Inflammatory macrophage (primary cell): ENCODE data around the gene GSTM3.
"Not testable (repeated sequence)": the region's sequence is repeated elsewhere in the genome, so short reads cannot be mapped to it uniquely, and the experiment has no call there.

ENCODE experiments used
- DNase-seq, 2 donors: peaks; one replicate each; pipeline ENCODE4 v3.0.0-alpha.2; 2020 to 2022

Gene GSTM3

DNA sequence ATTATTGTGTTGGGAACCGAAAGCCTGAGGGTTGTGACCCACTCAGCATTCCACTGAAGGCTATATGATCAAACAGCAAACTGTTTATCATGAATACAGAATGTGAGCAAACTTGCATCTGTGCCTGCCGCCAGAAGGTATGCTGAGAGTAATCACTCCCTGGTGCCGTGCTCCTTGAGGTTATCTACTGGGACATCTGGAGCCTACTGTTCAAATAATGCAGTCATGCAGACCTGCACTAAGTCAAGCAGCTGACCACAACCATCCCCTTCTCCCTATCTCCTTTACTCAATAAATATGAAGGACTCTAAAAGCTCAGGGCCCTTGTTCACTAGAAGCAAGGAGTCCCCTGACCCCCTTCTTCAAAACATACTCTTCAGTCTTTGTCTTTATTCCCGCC, 15.3 kb downstream of the GSTM3 start:
- DNase-seq = no peak

DNA sequence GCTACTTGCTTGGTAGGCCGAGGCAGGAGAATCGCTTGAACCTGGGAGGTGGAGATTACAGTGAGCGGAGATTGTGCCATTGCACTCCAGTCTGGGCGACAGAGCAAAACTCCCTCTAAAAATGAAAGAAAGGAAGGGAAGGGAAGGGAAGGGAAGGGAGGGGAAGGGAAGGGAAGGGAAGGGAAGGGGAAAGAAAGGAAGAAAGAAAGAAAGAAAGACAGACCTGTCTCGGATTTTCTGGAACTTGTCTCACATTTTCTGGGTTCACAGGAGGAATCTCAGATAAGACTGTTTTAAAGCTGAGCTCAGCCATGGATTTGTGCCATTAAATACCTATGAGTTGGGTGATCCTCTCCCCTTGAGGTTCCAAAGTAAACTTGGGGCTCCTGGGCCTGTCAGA, 15.9 kb downstream of the GSTM3 start:
- DNase-seq = no peak

DNA sequence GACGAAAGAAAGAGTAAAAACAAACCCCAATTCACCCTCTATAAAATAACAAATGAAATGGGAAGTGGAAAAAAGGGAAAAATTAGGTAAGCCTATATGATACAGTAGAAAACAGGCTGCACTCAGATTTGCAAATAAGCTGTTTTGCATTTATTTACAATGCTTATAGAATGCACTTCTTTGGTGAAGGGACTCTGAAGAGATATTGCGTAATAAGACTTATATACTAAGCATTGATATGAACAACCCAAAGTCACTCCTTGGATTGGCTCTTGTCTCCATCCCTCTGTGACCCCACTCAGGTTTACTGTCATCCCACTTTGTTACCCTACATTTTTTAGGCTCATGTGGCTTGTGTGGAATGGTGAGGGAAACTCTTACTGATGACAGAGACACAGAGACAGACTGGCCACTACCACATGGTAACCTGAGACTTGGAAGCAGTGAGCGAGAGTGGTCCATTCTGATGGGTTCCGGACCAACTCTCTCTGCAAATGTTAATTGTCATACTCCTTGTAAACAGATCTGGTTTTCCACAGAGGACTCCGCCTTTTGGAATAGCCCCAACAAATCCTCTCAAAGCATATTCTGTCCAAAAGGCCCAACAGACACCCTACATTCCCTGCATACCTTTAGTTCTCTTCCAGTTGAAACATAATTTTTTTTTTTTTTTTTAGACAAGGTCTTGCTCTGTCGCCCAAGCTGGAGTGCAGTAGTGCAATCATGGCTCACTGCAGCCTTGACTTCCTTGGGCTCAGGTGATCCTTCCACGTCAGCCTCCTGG, 17.7 kb downstream of the GSTM3 start:
- no peak for DNase-seq

DNA sequence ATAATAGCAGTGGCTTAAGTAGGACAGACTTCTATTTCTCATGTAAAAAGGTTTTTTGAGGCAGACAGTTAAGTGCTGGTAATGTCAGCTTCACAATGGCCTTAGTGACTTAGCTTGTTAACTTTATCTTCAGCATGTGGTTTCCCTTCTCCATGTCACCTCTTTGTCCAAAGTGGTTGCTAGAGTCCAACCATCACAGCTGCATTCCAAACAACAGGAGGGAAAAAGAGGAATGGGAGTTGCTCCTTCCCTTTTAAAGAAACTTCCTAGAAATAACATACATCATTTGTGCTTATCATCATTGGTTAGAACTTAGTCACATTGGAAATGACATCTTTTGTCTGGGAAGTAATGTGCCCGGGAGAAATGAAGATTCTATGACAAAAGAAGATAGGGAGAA, 18.9 kb downstream of the GSTM3 start:
- DNase-seq = no peak

DNA sequence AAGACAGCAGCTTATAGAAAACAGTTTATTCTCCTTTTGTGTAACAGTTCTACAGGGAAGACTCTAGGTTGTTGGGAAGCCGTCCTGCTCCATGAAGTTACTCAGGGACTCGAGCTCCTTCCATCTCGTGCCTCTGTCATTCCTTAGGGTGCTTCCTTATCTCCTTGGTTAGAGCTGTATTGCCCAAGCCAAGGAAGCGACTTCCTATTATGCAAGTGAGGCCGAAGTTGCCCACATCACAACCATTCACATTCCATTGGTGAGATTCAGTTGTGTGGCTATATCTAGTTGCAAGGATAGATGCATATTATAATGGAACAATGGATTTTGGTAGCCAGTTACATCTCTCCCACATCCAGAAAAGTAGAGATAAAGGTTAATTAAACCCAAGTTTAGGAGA, 19.8 kb downstream of the GSTM3 start:
- DNase-seq = peak; percentile 8 to 39

DNA sequence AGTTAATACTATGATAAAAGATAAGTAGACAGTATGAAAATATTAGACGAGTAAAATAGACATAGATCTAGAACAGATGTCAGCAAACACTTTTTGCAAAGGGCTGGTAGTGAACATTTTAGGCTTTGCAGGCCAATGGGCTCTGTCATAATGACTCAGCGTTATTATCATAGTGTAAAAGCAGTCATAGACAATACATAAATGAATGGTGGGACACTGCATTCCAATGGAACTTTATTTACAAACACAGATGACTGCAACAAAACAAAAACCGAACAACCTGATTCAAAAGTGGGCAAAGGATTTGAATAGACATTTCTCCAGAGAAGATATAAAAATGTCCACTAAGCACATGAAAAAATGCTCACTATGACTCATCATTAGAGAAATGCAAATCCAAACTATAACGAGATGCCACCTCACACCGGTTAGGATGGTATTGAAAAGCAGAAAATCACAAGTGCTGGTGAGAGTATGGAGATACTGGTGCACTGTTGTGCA, 21.5 kb downstream of the GSTM3 start:
- DNase-seq = no peak

DNA sequence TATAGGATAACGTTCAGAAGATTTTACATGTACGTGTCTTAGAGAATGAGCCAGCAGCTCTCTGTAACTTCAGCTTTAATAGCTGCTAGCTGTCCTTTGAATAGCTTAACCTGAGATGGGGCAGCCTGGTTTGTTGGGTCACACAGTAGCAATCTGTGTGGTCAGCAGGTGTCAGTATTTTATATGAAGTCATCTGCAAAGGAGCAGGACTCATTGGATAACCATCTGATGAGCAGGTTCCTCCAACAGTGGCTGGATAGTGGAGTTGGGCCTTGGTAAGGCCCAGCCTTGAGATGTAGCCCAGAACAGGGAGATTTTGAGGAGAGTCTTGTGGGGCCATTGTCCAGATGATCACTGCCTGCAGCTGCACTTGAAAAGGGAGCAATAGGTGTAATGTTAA, 22.3 kb downstream of the GSTM3 start:
- DNase-seq = no peak

DNA sequence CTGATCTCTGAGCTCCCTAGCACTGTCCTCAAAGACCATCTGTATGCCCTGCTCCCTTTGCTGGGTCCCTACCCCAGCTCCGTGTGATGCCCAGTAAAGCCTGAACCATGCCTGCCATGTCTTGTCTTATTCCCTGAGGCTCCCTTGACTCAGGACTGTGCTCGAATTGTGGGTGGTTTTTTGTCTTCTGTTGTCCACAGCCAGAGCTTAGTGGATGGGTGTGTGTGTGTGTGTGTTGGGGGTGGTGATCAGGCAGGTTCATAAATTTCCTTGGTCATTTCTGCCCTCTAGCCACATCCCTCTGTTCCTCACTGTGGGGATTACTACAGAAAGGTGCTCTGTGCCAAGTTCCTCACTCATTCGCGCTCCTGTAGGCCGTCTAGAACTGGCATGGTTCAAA, 23.1 kb downstream of the GSTM3 start:
- no peak for DNase-seq

DNA sequence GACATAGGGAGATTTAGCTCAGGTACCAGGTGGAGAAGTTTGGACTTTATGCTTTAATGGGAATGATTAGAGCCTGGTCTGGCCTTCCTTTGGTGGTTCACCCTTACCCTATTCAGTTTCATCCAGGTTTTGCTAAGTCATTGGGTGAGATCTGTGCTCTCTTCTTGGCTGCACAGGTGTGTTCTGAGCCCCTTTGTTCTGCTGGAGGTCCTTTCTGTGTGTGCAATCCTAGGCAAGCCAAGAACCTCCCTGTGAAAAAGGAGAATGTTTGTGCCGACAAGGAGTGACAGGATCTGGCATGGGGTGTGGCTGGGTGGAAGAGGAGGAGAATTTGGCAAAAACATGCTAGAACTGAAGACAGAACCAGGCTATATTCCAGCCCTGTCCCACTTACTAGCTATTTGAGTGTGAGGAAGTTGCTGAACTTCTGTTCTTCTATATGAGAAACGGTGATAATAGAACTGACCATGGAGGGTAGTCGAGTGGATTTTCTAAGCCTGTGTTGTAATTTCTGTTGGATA, 24.2 kb downstream of the GSTM3 start:
- DNase-seq = no peak

DNA sequence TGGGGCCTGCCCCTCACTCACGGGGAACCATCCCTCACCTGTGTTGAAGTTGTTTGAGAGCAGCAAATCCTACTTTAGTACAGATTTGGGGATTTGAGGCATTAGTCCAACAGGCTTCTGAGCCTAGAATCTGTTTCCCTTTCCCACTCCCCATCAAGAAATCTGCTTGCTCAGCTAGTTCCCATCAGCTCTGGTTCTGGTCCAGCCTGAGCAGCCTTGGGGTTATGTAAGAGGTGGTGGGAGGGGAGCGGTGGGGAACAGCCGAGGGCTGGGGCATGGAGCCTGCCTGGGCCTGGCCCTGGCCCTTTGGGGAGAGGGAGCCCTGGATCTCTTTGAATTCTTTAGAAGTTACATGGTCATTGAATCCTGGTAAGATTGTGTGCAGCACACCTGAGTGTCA, 24.7 kb downstream of the GSTM3 start:
- DNase-seq = no peak

DNA sequence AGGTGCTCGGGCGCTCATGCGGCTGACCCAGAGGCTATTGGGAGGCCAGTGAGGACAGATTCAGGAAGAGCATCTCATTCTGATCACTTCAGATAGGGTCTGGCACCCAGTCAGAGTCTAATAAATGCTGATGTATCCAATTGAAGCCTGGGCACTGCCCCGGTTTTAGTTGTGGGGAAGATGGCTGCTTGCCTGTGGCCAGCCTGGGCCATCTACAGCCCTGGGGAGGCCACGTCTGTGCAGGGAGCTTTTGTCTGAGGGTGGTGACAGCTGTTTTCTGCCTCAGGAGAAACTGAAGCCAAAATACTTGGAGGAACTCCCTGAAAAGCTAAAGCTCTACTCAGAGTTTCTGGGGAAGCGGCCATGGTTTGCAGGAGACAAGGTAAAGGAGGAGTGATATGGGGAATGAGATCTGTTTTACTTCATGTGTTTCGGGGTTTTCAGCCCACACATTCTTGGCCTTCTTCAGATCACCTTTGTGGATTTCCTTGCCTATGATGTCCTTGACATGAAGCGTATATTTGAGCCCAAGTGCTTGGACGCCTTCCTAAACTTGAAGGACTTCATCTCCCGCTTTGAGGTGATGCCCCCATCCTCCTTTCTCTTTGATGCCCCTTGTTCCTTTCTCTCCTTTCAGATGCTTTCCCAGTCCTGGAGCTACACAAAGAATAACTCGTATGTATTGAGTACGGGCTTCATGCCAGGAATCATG, 26.0 kb downstream of the GSTM3 start:
- no peak for DNase-seq

DNA sequence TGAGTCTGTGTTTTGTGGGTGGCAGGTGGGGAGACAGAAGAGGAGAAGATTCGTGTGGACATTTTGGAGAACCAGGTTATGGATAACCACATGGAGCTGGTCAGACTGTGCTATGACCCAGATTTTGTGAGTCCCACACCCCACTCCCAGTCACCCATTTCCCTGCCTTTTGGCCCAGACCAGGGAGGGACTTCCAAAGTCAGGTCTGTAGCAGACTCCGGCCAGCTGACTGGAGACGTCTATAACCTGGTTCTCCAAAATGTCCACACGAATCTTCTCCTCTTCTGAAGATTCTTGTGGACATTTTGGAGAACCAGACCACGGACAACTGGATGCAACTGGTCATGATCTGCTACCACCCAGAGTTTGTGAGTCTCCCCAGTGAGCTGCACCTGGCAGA, 27.2 kb downstream of the GSTM3 start:
- DNase-seq = no peak

DNA sequence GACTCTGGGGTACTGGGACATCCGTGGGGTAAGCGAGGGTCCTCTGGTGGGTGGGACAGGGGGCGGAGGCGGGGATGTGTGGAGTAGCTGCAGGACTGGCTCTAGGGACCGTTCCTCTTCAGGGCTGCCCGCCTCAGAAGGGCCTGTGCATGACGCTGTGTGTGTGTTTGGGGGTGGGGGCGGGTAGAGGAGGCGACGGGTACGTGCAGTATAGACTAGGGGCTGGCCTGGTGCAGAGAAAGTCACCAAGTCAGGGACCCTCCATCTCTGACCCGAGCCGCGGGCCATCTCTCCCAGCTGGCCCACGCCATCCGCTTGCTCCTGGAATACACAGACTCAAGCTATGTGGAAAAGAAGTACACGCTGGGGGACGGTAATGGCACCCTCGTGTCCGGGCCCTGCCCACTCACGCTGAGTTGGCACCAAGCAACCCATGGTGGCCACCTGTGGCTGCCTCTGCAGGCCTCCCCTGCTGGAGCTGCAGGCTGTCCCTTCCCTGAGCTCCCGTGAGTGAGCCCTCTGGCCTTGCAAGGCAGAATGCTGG, 28.4 kb downstream of the GSTM3 start:
- no peak for DNase-seq

DNA sequence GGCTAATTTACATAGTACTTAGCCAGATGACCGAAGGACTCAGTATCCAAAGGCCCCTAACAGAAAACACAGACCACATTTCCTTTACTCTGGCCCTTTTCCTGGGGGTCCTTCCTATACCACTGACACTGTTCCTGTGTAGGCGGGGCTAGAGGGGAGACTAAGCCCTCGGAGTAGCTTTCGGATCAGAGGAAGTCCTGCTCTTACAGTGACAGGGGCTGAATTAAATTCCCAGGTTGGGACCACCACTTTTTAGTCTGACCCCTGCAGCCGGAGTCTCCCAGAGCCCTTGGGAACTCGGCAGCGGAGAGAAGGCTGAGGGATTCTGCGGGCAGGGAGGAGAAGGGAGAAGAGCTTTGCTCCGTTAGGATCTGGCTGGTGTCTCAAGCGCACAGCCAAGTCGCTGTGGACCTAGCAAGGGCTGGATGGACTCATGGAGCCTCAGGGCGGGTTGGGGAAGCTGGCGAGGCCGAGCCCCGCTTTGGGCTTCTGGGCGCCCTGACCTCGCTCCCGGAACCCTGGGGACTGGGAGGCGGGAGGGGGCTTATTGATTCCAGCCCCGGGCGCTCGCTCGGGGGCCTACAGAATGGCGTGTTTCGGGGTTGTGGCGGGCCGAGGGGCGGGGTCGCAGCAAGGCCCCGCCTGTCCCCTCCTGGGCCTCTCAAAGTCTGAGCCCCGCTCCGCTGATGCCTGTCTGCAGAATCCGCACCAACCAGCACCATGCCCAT, 29.1 kb downstream of the GSTM3 start, which contains the start of gene GSTM5:
Gene GSTM5, plus strand, starts transcription at position 659 of the 728 bp plus-strand sequence. Its CDS starts 62 bp downstream, at position 721.
- DNase-seq = not testable (repeated sequence)

DNA sequence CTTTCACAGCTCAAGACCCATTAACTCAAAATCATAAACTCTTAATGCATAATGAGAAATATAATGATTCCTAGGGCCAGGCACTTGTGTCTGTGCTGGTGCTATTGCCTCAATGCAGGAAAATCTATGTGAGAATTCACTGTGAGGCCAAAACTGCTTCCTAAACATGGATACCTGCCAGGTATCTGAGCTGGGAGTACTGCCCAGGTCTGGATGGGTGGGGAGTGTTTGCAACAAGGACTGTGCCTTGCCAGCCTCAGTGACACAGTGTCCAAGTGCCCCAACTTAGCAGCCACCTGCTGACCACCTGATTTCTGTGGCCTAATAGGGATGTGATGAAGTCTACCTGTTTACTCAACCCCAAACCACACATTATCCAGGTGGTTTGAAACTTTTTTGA, 31.0 kb downstream of the GSTM3 start:
- not testable (repeated sequence) for DNase-seq

DNA sequence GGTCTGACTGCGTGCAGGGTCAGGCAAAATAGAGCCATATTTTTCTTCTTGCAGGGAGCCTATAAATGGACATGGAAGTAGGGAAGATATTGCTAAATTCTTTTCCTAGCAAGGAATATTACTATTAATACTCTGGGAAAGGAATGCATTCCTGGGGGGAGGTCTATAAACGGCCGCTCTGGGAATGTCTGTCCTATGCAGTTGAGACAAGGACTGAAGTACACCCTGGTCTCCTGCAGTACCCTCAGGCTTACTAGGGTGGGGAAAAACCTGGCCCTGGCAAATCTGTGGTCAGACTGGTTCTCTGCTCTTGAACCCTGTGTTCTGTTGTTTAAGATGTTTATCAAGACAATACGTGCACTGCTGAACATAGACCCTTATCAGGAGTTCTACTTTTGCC, 31.9 kb downstream of the GSTM3 start:
- DNase-seq = not testable (repeated sequence)

DNA sequence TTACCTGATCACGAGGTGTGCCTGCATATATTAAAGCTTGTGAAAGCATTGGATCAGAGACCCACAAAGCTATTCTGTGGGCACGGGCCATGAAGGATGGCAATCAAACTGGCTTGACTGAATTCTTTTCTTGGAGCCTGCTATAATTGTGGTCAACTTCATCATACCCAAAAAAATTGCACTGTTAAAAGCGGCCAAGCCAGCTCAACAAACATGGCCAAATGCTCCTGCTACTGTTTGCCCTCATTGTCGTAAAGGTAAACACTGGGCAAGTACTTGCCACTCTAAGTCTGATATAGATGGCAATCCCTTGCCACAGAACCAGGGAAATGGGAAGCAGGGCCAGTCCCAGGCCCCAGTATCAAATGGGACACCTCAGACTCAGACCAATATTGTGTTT, 35.4 kb downstream of the GSTM3 start:
- DNase-seq = no peak

DNA sequence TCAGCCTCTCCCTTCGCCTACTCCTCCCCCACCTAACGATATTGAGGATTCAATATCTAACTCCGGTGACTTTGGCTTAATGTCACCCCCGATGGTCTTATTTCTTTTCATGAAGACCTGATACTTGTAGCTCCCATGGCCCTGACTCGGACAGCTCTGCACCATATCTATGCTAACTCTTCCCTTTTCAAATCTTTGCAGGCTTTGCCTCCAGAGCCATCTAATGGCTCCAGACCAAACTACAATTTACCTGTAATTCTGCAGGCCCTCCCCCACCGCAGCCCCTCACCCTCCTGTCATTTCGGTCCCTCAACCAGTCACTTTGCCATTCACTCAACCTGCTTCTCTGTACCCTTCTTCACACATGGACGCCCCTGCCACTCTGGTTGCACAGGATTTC, 36.7 kb downstream of the GSTM3 start:
- DNase-seq = no peak

DNA sequence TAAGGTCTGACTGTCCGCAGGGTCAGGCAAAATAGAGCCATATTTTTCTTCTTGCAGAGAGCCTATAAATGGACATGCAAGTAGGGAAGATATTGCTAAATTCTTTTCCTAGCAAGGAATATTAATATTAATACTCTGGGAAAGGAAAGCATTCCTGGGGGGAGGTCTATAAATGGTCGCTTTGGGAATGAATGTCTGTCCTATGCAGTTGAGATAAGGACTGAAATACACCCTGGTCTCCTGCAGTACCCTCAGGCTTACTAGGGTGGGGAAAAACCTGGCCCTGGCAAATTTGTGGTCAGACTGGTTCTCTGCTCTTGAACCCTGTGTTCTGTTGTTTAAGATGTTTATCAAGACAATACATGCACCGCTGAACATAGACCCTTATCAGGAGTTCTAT, 37.9 kb downstream of the GSTM3 start:
- DNase-seq = not testable (repeated sequence)

DNA sequence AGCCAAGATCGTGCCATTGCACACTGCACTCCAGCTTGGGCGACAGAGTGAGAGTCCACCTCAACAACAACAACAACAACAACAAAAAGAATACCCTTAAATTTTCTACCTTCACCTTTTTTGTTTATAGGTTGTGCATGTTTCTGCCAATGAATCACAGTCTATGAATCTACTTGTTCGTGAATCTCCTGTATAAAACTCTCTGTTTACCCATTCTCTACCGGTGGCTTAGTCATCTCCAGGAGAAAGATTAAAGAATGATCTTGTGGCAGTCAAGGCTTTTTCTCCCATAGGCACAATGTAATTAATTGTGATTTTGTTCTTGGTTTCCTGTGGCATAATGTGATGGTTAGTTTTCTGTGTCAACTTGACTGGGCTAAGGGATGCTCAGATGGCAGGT, 43.0 kb downstream of the GSTM3 start:
- not testable (repeated sequence) for DNase-seq

DNA sequence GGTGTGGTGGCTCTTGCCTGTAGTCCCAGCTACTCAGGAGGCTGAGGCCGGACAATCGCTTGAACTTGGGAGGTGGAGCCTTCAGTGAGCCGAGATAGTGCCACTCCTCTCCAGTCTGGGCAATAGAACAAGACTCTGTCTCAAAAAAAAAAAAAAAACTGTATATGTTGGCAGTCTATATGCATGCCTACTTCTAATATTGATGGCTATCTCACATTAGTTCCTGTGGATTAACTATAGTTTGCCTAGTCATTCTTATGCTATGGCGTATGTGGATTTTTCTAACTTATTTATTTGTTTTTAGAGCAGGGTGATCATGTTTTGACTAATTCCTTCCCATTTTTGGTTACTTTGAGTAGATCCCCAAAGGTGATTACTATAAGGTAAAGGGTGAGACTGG, 43.8 kb downstream of the GSTM3 start:
- DNase-seq = no peak

DNA sequence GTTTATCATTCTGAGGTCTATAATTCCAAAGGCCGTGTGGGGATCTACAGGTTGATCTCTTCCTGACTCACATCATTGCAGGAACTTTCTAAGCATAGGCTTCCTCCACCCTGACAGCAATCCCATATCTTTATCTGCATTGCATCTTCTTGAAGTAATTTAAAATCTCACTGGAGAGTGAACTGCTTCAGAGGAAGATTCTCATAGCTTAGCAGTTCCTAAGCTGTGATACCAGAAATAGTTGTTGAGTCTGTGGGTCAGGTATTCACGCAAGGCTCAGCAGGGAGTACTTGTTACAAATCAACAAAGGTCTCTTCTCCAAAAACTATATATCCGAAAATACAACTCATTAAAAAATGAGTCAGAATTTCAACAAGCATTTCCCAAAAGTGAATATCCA, 45.7 kb downstream of the GSTM3 start:
- not testable (repeated sequence) for DNase-seq

DNA sequence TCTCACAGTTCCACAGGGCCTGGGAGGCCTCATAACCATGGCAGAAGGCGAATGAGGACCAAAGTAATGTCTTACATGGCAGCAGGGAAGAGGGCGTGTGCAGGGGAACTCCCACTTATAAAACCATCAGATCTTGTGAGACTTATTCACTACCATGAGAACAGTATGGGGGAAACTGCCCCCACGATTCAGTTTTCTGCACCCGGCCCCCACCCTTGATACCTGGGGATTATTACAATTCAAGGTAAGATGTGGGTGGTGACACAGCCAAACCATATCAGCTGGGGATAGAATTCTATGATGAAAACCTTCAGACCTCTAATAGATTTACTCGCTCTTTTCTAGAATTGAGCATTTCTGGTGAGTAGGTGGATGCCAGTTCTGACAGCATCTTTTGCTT, 46.4 kb downstream of the GSTM3 start:
- not testable (repeated sequence) for DNase-seq
